Subcutaneous adipose tissue (tissue), 4 donors: ENCODE measurements around the gene METTL13. TPM values are rescaled to one million over a fixed set of nuclear protein-coding genes. Genes with fewer than 3 reads are reported as not detected.

Experiments used
- CTCF ChIP-seq: fragments of 450-650 bp; IDR thresholded peaks from one replicate; pipeline ENCODE4 v1.5.1; 2016; ENCODE audit warnings: low read depth, mild to moderate bottlenecking, control low read depth, antibody characterized with exemption, moderate library complexity
- total RNA-seq, 4 donors: library from RNA; depleted of rRNA; stranded (reverse); fragments of >200 nt; gene quantifications; one replicate each; pipeline ENCODE4 v1.1.0, GENCODE V29; 2016

The METTL13 gene, protein sequence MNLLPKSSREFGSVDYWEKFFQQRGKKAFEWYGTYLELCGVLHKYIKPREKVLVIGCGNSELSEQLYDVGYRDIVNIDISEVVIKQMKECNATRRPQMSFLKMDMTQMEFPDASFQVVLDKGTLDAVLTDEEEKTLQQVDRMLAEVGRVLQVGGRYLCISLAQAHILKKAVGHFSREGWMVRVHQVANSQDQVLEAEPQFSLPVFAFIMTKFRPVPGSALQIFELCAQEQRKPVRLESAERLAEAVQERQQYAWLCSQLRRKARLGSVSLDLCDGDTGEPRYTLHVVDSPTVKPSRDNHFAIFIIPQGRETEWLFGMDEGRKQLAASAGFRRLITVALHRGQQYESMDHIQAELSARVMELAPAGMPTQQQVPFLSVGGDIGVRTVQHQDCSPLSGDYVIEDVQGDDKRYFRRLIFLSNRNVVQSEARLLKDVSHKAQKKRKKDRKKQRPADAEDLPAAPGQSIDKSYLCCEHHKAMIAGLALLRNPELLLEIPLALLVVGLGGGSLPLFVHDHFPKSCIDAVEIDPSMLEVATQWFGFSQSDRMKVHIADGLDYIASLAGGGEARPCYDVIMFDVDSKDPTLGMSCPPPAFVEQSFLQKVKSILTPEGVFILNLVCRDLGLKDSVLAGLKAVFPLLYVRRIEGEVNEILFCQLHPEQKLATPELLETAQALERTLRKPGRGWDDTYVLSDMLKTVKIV
- 10 to 100 TPM; 15.0 to 26.9 (median 22.0) TPM for total RNA-seq

DNA sequence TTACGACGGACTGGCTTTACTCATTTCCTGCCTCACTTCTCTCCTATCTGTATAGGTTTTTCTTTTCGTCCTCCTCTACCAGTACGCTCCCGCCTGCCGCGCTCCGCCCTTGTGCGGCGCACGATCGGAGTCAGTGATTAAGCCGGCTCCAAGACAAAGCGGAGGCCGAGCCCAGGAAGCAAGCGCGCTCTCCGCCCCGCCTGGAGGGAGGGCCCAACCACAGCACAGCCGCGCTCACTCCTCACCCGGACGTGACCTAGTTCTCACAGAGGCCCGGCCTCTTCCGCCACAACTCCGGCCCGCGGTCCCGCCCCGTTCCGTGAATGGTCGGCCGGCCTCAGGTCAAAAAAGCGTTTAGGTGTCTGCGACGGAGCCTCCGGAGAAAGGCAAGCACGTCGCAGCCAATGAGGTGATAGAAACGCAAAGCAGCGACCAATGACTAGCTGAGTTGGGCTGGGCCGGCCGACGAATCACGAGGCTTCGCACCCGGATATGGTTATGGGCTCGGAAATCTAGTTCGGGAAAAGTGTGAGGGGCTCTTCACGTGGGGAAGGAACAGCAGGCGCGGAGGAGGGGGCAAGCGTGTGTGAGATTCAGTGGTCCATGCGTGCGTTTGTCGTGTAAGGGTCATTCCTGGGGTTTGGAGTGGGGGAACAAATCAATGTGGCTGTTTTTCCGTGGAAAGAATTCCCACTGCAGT lies at the start of gene METTL13:
TSS of gene METTL13 (plus strand) at position 485 of the 700 bp plus-strand sequence. CDS start 308 bp downstream, outside the sequence.
- TF ChIP-seq CTCF: no peak

DNA sequence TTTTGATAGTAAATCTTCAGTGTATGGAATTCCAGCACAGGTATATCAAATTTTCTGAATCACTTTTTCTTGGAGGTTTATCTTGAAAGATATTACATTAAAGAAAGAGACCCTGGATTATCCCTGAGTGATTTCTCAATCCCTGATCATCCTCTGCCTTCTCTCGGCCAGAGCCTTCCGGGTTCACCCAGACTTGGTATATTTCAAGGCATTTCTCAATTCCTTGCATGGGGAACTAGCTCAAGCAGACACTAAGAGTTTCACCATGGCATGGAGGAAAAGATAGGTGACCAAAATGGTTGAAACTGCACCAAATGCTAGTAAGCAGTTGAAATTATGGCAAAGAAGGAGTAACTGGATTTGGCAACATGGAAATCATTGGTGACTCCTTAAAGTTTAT lies 45.3 kb upstream of the METTL13 start:
- no peak for TF ChIP-seq CTCF

DNA sequence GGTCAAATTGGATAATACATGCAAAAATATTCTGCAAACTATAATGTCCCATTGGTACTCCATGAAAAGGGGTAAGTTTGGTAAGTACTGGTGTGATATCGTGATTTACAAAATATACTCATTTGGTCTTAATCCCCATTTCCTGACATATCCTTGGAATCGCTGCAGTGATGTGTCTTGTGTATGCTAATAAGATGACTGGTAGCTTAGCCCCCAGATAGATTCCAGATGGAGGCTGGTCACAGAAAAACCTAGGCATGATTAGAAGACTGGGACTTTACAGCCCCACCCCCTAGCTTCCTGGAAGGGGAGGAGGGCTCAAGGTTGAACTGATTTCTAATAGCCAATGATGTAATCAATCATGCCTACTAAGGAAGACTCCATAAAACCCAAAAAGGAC lies 42.5 kb upstream of the METTL13 start:
- TF ChIP-seq CTCF: no peak

DNA sequence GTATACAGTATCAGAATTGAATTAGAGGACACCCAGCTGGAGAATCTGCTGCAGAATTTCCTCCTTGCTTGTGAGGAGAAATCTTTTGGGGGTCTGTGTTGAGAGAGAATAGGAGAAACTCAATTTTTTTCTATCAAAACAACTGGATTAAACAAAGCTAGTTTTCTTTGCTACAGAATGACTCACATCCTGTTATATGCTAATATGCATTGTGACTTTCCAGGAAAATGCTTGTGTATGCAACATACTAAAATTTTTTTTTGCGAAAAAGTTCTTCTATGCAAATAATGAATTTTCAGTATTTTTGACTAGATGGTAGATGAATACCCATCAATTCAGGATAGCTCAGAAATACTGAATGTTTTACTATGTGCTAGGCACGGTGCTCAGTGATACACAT lies 41.8 kb upstream of the METTL13 start:
- no peak for TF ChIP-seq CTCF

DNA sequence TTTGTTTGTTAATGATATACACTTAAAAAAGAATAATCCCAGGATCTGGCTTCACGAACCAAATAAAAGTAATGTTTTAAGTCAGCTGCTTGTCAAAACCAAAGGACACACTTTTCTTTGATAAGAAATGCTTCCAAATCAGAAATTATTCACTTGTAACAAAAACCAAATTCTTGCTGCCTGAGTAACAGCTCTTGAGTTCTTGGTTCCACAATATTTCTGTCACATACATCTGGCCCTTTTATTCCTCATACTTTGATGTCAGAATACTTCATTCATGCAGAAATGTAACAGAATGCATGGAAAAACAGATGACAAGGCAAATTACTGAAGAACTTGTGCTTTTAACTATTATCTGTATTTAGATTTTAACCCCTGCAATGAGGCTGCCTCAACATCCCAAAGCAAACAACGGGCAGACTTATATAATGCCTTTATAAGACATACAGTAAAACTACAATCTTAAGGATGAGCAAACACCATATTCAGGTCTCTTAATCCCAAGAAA lies 41.0 kb upstream of the METTL13 start:
- TF ChIP-seq CTCF: no peak

DNA sequence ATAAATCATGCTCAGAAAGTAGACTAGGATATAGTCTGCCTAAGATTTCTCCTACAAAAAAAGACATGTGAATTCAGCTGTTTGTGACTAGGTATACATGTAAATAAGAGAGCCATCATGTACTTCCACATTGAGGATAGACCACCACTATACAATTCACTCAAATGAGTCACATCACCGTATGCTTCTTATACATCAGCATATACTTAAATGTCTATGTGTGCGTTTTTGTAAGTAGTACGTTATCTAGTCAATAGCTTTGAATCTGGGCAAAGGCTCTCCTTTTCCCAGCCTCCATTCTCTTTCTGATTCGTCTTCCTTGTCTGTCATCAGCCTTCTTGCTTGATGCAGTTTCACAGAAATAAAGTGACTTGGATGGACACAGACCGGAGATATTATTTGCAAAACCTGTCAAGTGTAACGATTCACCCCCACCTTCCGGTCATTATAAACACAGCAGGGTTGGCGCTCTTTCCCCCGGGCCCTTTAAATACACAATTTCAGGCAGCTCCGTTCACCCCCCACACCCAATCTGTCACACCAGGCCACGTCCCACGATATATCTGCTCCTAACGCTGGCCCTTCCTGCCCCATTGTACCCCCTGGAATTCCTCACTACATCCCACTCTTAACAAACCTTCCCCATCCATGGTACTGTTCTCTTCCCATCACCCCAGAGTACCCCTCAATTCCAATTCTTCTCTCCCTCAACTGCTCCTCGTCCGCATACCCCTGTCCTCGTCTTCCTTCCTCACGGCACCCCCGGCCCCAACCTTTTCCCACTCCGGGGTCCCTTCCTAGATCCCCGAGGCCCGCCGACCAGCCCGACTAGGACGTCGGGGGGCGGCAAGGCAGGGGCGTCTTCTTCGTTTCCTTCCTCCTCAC lies 40.2 kb upstream of the METTL13 start:
- no peak for TF ChIP-seq CTCF
